Smooth muscle cell (in vitro differentiated cells): ENCODE results near the gene UIMC1. TPM values are rescaled to one million over a fixed set of nuclear protein-coding genes. Genes with fewer than 3 reads are reported as not detected.

Source experiments
- DNase-seq: peaks from one replicate; lab custom pipeline; 2025; ENCODE audit not compliant: unreplicated experiment; lab: John Stamatoyannopoulos, UW
- H2AFZ ChIP-seq: fragments of 200-600 bp; sonication (generic); 2 replicates; pipeline ENCODE4 v1.6.0; 2016; ENCODE audit warnings: antibody characterized with exemption, low read depth, mild to moderate bottlenecking
- H3F3A ChIP-seq: fragments of 200-600 bp; sonication (generic); 2 replicates; pipeline ENCODE4 v1.6.0; 2017; ENCODE audit warnings: antibody characterized with exemption, low read depth
- H3K27ac ChIP-seq: fragments of 200-600 bp; sonication (generic); 2 replicates; pipeline ENCODE4 v1.5.1; 2016; ENCODE audit warnings: low read depth, mild to moderate bottlenecking
- H3K27me3 ChIP-seq: fragments of 200-600 bp; sonication (generic); 2 replicates; pipeline ENCODE4 v1.6.1; 2016; ENCODE audit warnings: low read depth, mild to moderate bottlenecking
- H3K36me3 ChIP-seq: fragments of 200-600 bp; sonication (generic); 2 replicates; pipeline ENCODE4 v1.5.1; 2016; ENCODE audit warnings: low read depth
- H3K4me1 ChIP-seq: fragments of 200-600 bp; sonication (generic); 2 replicates; pipeline ENCODE4 v1.5.1; 2016; ENCODE audit warnings: low read depth
- H3K4me2 ChIP-seq: fragments of 200-600 bp; sonication (generic); 2 replicates; pipeline ENCODE4 v1.6.0; 2016; ENCODE audit warnings: mild to moderate bottlenecking
- H3K4me3 ChIP-seq: fragments of 200-600 bp; sonication (generic); 2 replicates; pipeline ENCODE4 v1.5.1; 2016; ENCODE audit warnings: mild to moderate bottlenecking
- H3K79me2 ChIP-seq: fragments of 200-600 bp; sonication (generic); 2 replicates; pipeline ENCODE4 v1.6.0; 2016; ENCODE audit warnings: low read depth, mild to moderate bottlenecking
- H3K9ac ChIP-seq: fragments of 200-600 bp; sonication (generic); 2 replicates; pipeline ENCODE4 v1.6.0; 2016; ENCODE audit warnings: low read depth
- H3K9me3 ChIP-seq: fragments of 200-600 bp; sonication (generic); replicated peaks from 2 replicates; pipeline ENCODE4 v1.5.1; 2016; ENCODE audit warnings: low read depth
- H4K20me1 ChIP-seq: fragments of 200-600 bp; sonication (generic); 2 replicates; pipeline ENCODE4 v1.6.0; 2016; ENCODE audit warnings: low read depth
- WGBS: methylation state at CpG from one replicate; pipeline ENCODE4 v1.1.7; 2016; ENCODE audit warnings: low lambda C conversion rate; 5-methylcytosine and 5-hydroxymethylcytosine counted together
- polyA plus RNA-seq: library from polyadenylated mRNA; unstranded; fragments of >200 nt; fragmentation: Nextera tagmentation; extraction: Ambion mirVana; gene quantifications from 2 replicates; pipeline ENCODE4 v1.2.1, GENCODE V29; 2016
- total RNA-seq: library from RNA; depleted of rRNA; stranded (reverse); fragments of >200 nt; gene quantifications from 2 replicates; pipeline ENCODE4 v1.2.3, GENCODE V29; 2014
- TF ChIP-seq, protein P1 (sequence below): fragments of 200-600 bp; sonication (generic); IDR thresholded peaks from 2 replicates; pipeline ENCODE4 v1.5.1; 2017; ENCODE audit warnings: borderline replicate concordance, mild to moderate bottlenecking, antibody characterized with exemption; ENCODE audit not compliant: insufficient read depth, poor library complexity, severe bottlenecking

The UIMC1 gene
- total and polyA plus RNA-seq, 2 experiments from 2014 or later, result 12.1 to 19.9 TPM

DNA sequence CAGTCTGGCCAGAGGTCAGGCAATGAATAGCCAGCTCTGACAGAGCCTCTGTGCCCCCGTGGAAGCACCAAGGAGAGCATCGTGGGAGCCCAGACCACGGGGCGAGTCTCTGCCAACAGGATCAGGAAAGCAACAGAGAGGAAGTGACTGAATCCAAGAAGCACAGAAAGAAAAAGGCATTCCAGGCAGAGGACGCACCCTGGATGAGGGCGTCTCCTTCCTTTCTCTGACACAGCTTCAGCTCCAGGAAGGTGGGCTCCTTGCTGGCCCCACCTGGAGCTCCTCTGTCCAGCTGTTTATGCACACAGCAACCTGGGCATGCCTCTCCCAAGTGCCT, 124.0 kb downstream of the UIMC1 start:
- Histone ChIP-seq H3K4me2 (no peak overlapping the region), H2AFZ (no peak overlapping the region), H3K27me3 (no peaks in the 10 kb centered on the region), H3K9ac (no peak overlapping the region), H3K27ac (no peak overlapping the region), H3K4me1 (no peaks in the 10 kb centered on the region), H3K4me3 (no peak overlapping the region), H4K20me1 (no peaks in the 10 kb centered on the region), H3K9me3 (no peaks in the 10 kb centered on the region), H3F3A (no peaks in the 10 kb centered on the region), H3K36me3 (no peaks in the 10 kb centered on the region), H3K79me2 (no peaks in the 10 kb centered on the region)
- TF ChIP-seq, protein P1, sequence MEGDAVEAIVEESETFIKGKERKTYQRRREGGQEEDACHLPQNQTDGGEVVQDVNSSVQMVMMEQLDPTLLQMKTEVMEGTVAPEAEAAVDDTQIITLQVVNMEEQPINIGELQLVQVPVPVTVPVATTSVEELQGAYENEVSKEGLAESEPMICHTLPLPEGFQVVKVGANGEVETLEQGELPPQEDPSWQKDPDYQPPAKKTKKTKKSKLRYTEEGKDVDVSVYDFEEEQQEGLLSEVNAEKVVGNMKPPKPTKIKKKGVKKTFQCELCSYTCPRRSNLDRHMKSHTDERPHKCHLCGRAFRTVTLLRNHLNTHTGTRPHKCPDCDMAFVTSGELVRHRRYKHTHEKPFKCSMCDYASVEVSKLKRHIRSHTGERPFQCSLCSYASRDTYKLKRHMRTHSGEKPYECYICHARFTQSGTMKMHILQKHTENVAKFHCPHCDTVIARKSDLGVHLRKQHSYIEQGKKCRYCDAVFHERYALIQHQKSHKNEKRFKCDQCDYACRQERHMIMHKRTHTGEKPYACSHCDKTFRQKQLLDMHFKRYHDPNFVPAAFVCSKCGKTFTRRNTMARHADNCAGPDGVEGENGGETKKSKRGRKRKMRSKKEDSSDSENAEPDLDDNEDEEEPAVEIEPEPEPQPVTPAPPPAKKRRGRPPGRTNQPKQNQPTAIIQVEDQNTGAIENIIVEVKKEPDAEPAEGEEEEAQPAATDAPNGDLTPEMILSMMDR, result no peak
- DNase-seq, result no peak
- WGBS, result 90% methylated on average over 6 of the region's 6 CpGs

DNA sequence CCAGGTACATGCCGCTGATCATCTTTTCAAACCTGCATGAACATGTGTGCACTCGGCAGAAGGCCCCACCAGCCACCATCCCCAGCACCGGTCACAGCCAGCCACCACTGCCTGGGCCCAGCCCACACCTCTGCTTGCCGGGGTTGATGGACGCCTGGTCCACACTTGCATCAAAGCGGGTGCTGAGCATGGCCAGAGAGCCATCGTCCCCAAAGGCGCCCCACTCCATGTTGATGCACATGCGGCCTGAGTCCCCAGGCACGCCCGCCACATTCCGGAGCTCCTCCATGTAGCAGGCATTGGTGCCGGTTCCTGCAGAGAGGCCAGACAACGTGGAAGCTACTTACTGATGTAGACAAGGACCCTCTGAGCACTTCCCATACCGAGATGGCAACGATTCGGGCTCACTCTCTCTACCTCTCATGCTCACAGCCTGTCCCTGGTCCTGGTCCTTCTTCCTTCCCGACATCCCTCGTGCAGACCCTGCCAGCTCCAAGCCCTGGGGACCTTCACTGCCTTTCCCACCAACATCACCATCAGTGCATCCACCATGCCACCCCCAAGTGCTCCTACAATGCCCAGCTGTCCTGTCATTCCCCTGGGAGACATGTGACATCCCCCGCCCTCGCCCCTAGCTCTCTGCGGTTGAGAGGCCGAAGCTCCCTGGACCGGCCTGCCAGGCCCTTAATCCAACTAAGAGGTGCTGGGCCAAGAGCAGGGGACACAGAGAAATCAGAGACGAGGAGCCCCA, 124.6 kb downstream of the UIMC1 start:
- 91% methylated on average over 25 of the region's 25 CpGs for WGBS
- no peaks in the 10 kb centered on the region for H3K4me1 ChIP-seq
- no peak overlapping the region for H3K9ac ChIP-seq
- no peaks in the 10 kb centered on the region for H3K36me3 ChIP-seq
- no peaks in the 10 kb centered on the region for H4K20me1 ChIP-seq
- no peak overlapping the region for H3K27ac ChIP-seq
- H3K4me2 ChIP-seq, result no peak overlapping the region
- no peaks in the 10 kb centered on the region for H3K9me3 ChIP-seq
- H2AFZ ChIP-seq, result no peak overlapping the region
- no peaks in the 10 kb centered on the region for H3K27me3 ChIP-seq
- TF ChIP-seq, protein P1, result no peak
- DNase-seq, result no peak
- no peaks in the 10 kb centered on the region for H3K79me2 ChIP-seq
- H3F3A ChIP-seq, result no peaks in the 10 kb centered on the region
- no peak overlapping the region for H3K4me3 ChIP-seq

DNA sequence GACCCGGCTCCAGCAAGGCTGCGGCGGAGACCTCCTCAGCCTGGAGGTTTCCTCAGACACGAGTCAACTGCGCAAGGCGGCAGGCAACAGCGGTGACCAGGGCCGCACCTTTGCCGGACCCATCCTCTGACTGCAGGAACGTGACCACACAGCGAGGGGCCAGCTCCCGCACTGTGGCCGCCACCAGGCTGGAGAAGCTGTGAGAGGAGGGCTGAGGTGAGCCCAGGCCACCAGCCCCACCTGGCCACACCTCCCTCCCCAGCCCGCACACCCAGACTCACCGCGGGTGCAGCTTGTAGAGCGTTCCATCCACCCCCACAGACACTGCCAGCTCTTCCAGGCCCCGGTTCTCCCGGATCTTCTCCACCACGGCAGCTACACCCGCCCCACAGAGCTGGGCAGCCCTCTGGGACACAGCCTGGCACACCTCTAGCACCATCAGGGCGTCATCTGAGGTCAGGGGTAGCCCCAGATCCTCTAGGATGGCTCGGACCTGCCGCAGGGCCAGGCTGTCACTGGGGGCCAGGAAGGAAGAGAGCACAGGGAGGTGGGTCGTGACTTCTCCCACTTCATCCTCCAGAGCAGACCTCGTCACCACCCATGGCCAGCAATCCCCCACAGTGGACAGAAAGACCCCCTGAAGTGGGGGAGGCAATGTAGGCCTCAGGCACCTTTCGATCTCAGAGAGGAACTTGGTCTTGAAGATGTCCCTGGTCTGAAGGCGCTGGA, 125.4 kb downstream of the UIMC1 start:
- Histone ChIP-seq H3K9me3 (no peaks in the 10 kb centered on the region), H3K27ac (no peak overlapping the region), H4K20me1 (no peaks in the 10 kb centered on the region), H2AFZ (no peak overlapping the region), H3K4me1 (no peaks in the 10 kb centered on the region), H3K4me2 (no peak overlapping the region), H3K36me3 (no peaks in the 10 kb centered on the region), H3F3A (no peaks in the 10 kb centered on the region), H3K79me2 (no peaks in the 10 kb centered on the region), H3K27me3 (peaks cover 8% of the 10 kb centered on the region), H3K9ac (no peak overlapping the region), H3K4me3 (no peak overlapping the region)
- TF ChIP-seq, protein P1, result no peak
- 94% methylated on average over 28 of the region's 28 CpGs for WGBS
- no peak for DNase-seq
